ENCODE results near the gene CNTNAP2. TPM values are rescaled to one million over a fixed set of nuclear protein-coding genes. Genes with fewer than 3 reads are reported as not detected.

CNTNAP2 gene
- total and polyA plus RNA-seq, 3 donors from 2014 or later: 4.3 to 6.1 (median 4.4) TPM

- 91 to 96% methylated on average over 3 of the region's 3 CpGs for WGBS, 2 donors
- no peaks in the 10 kb centered on the region for H3K36me3 ChIP-seq (ENCODE audit: low read depth, missing control alignments)
- no peak overlapping the region for H3K4me3 ChIP-seq
- H3K27me3 ChIP-seq: no peaks in the 10 kb centered on the region
- TF ChIP-seq POLR2A (IDR thresholded peaks at IDR 0.05): no peak
- no peak for TF ChIP-seq CTCF (IDR thresholded peaks at IDR 0.05)
- no peaks in the 10 kb centered on the region for H3K9me3 ChIP-seq
- no peaks in the 10 kb centered on the region for H3K4me1 ChIP-seq
- intact Hi-C loops (cut with DNase I; ENCODE audit: low total_unique reads): no loop called here
- no peak overlapping the region for H3K27ac ChIP-seq
- no peak for DNase-seq
Measured at GRCh38 chr7:148402159-148402558, 2285.6 kb downstream of the CNTNAP2 start.

- intact Hi-C loops (cut with DNase I; ENCODE audit: low total_unique reads): no loop called here
- H3K36me3 ChIP-seq (ENCODE audit: low read depth, missing control alignments): no peaks in the 10 kb centered on the region
- no peaks in the 10 kb centered on the region for H3K27me3 ChIP-seq
- H3K27ac ChIP-seq: no peak overlapping the region
- WGBS, 2 donors: 75 to 76% methylated on average over 6 of the region's 6 CpGs
- TF ChIP-seq CTCF (IDR thresholded peaks at IDR 0.05) (no peak), POLR2A (IDR thresholded peaks at IDR 0.05) (no peak)
- H3K4me3 ChIP-seq: no peak overlapping the region
- DNase-seq: no peak
- no peaks in the 10 kb centered on the region for H3K4me1 ChIP-seq
- no peaks in the 10 kb centered on the region for H3K9me3 ChIP-seq
Measured at GRCh38 chr7:148403466-148403993, 2286.9 kb downstream of the CNTNAP2 start.

GRCh38 chr7:148408307-148408706, 2291.7 kb downstream of the CNTNAP2 start:
- H3K9me3 ChIP-seq: no peaks in the 10 kb centered on the region
- 84 to 90% methylated on average over 2 of the region's 2 CpGs for WGBS, 2 donors
- TF ChIP-seq POLR2A (IDR thresholded peaks at IDR 0.05): no peak
- no peak for TF ChIP-seq CTCF (IDR thresholded peaks at IDR 0.05)
- H3K4me1 ChIP-seq: no peaks in the 10 kb centered on the region
- H3K27me3 ChIP-seq: no peaks in the 10 kb centered on the region
- H3K27ac ChIP-seq: no peak overlapping the region
- no peaks in the 10 kb centered on the region for H3K36me3 ChIP-seq (ENCODE audit: low read depth, missing control alignments)
- no peak for DNase-seq
- intact Hi-C loops (cut with DNase I; ENCODE audit: low total_unique reads): no loop called here
- no peak overlapping the region for H3K4me3 ChIP-seq

GRCh38 chr7:148410905-148411304, 2294.3 kb downstream of the CNTNAP2 start:
- Histone ChIP-seq H3K4me3 (no peak overlapping the region), H3K27me3 (no peaks in the 10 kb centered on the region), H3K4me1 (no peaks in the 10 kb centered on the region), H3K36me3 (ENCODE audit: low read depth, missing control alignments) (no peaks in the 10 kb centered on the region), H3K9me3 (no peaks in the 10 kb centered on the region), H3K27ac (no peak overlapping the region)
- TF ChIP-seq CTCF (IDR thresholded peaks at IDR 0.05): no peak
- no peak for TF ChIP-seq POLR2A (IDR thresholded peaks at IDR 0.05)
- no peak for DNase-seq
- 87 to 91% methylated on average over 7 of the region's 7 CpGs for WGBS, 2 donors
- intact Hi-C loops (cut with DNase I; ENCODE audit: low total_unique reads): no loop called here

GRCh38 chr7:148412691-148413090, 2296.1 kb downstream of the CNTNAP2 start:
- no peaks in the 10 kb centered on the region for H3K27me3 ChIP-seq
- 73 to 76% methylated on average over 2 of the region's 2 CpGs for WGBS, 2 donors
- H3K4me1 ChIP-seq: no peaks in the 10 kb centered on the region
- TF ChIP-seq CTCF (IDR thresholded peaks at IDR 0.05) (no peak), POLR2A (IDR thresholded peaks at IDR 0.05) (no peak)
- intact Hi-C loops (cut with DNase I; ENCODE audit: low total_unique reads): no loop called here
- no peak overlapping the region for H3K27ac ChIP-seq
- no peaks in the 10 kb centered on the region for H3K9me3 ChIP-seq
- no peak overlapping the region for H3K4me3 ChIP-seq
- DNase-seq: no peak
- H3K36me3 ChIP-seq (ENCODE audit: low read depth, missing control alignments): no peaks in the 10 kb centered on the region

All from testis (tissue), 3 donors.